Raji (cell line): ENCODE measurements around the gene TSFM.

Experiments used
- POLR2A ChIP-seq: IDR thresholded peaks from 2 replicates; pipeline ENCODE4 v1.6.1; 2011; ENCODE audit warnings: low read depth, low read length, control low read depth; ENCODE audit not compliant: insufficient read depth

Gene TSFM

DNA sequence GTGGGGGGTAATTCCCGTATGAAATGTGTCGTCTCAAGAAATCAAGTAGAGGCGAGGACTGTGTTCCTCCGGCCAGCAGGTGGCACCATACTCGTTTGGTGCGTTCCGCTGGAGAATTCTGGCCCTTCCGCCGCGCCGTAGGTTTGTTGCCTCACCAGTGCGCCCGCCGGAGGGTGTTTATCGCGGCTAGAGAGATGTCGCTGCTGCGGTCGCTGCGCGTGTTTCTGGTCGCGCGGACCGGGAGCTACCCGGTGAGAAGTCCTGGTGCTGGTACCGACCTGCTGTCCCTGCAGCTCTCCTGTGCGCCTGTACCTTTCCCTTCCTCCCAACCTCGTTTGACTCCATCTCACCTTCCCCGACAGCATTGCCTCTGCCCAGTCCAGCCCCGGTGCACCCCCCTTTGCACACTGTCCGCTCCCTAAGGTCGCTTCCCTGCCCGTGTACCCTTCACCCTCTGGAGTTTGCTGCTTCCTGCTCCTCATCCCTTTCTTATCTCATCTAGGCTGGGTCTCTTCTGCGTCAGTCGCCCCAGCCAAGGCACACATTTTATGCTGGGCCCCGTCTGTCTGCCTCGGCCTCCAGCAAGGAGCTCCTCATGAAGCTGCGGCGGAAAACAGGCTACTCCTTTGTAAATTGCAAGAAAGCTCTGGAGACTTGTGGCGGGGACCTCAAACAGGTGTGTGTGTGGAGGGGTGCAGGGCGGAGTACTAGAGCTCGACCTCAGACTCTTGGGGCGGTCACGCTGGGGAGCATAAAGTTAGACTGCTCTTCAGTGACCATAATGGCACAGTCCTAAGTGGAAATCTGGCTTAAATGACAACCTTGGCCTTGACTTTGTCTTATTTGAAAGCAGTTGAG is at the start of gene TSFM:
Gene TSFM (plus strand): TSS at position 180 of the 858 bp plus-strand sequence. CDS start 15 bp downstream, at position 195.
- peak; percentile 98 for TF ChIP-seq POLR2A

DNA sequence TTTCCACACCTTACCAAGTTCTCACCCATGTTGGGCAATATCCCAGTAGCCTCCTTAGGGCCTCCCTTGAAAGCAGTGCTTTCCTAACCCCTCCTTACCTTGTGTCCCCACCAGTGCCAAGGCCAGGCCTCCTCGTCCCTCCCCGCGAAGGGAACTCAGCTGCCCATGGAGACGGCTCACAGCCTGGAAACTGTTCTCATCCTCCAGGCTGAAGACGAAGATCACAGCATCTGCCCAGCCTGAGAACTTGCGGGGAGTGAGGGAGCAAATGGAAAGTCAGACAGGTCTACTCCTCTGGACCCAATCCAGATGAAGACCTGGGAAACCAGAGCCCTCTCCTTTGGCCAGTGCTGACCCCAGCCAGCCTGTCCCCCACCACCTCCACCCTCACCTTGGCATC is 48.7 kb upstream of the TSFM start:
- TF ChIP-seq POLR2A, result no peak

DNA sequence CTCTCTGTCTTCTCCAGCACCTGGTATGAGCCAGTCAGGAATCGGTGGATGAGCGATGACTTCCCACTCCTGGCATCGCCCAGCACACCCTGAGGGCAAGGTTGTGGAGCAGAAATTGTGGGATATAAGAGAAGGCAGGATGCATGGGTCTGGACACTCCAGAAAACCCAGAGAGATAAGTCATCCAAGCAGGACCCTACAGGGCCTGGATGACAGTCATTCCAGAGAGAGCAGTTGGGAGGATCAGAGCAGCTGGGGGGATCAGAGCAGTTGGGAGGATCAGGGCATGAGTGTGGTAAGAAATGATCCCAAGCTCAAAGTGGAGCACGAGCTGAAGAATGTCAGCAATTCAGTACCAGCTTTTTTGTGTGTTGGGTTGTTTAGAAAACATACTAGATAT is 48.0 kb upstream of the TSFM start:
- TF ChIP-seq POLR2A, result no peak

DNA sequence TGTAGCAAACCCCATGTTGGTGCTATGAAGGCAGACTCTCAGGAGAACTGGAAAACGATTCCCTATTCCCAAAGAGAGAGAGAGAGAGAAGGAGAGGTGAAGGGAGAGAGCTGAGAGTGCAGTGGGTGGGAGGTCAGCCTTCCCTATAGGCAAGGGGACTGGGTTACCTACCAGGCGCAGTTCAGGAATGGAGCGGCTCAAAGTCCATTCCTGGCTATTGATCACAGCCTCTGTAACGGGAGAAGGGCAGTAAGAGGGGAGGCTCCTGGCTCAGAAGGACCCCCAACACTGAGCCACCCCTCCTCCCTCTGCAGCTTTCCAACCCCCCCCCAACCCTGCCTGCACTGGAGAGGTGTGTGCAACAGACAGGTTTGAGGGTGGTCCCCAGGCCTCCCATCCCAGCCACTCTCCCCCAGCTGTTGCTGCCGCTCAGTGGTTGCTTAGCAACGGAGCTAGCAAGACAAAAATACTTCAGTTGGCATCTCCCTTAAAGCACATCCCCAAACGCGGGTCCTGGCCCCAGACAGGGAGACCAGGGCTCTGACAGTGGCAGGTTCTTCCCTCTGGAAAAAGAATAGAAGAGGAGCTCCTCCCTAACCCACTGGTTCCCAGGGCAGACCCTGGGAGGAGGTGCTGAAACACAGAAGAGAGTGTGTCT is 47.3 kb upstream of the TSFM start:
- no peak for TF ChIP-seq POLR2A

DNA sequence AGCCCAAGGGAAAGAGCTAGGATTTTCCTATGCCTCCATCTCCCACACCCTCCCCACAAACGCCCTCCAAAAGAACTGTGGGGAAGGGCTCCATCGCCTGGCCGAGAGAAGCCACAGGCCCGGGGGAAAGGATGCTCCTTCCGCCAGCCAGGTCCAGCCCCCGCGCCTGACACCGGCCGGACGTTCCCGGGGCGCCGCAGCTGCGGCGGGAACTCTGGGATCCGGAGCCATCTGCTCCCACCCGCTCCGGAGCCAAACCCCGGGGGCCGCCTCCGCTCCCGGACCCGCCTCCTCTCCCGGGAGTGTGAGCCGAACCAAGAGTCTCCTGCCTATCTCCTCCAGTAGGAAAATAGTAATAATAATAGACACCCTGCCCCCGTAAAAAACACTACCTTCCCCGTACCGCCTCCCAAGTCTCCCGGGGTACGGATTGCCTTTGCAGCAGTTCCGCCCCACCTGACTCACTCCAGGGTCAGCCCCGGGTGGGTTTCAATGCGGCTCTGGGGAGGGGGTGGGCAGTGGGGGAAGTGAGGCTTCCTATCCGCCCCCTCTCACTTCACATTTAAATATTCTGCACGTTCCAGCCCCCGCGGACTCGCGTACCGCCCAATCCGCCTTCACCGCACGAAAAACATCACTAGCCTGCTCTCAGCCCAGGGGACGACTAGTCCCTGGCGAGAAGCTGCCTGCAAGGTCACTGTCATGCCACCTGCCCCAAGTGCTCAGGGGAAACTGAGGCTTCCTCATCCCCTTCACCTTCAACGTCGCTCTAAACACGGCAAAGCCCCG is 46.4 kb upstream of the TSFM start:
- no peak for TF ChIP-seq POLR2A

DNA sequence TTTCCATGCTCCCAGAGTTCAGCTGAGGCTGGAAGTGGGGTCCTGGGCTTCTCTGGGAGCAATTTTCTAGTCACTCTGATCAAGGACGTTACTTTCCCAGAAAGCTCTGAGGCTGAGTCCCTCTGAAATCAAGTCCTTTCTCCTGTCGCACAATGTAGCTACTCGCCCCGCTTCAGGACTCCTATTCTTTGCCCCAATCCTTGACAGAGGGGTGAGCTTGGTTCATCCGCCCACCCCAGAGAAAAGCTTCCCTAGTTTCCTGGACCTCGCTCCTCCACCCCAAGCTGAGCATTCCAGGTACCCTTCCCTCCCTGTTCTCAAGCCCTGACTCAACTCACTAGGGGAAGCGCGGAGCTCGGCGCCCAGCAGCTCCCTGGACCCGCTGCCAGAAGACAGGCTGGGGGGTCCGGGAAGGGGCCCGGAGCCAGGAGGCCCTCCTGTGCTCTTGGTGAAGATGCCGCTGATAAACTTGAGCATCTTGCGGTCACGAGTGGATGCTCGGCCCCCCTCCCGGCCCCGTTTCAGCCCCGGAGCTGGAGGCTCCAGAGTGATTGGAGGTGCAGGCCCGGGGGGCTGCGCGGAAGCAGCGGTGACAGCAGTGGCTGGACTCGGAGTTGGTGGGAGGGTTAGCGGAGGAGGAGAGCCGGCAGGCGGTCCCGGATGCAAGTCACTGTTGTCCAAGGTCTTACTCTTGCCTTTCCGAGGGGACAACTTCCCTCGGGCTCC is 45.7 kb upstream of the TSFM start:
- no peak for TF ChIP-seq POLR2A

DNA sequence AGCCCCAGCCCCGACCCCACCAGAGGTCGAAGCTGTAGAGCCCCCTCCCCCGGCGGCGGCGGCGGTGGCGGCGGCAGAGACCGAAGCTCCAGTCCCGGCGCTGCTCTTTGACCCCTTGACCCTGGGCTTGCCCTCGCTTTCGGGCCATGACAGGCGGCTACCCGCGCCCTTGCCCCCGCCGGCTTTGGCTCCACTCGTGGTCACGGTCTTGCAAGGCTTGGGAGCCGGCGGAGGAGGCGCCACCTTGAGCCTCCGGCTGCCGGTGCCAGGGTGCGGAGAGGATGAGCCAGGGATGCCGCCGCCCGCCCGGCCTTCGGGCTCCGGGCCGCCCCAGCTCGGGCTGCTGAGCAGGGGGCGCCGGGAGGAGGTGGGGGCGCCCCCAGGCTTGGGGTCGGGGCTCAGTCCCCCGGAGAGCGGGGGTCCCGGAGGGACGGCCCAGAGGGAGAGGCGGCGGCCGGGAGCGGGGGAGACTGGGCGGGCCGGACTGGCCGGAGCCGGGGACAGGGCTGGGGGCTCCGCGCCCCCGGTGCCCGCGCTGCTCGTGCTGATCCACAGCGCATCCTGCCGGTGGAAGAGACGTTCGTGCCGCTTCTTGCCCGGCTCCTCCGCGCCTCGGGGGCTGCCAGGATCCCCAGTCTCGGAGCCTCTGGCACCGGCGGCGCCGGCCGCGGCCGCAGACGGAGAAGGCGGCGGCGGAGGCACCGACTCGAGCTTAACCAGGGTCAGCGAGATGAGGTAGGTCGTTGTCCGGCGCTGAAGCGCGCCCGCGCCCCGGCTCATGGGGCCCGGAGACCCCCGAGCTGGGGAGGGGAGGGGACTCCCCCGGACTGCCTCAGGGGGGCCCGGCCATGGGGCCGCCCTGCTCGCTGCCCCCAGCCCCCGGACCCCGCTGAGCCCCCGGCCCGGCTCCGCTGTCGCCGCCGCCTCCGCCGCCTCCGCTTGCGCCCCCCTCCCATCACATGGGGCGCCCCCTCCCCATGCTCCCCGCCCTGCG is 44.8 kb upstream of the TSFM start:
- TF ChIP-seq POLR2A, result no peak

DNA sequence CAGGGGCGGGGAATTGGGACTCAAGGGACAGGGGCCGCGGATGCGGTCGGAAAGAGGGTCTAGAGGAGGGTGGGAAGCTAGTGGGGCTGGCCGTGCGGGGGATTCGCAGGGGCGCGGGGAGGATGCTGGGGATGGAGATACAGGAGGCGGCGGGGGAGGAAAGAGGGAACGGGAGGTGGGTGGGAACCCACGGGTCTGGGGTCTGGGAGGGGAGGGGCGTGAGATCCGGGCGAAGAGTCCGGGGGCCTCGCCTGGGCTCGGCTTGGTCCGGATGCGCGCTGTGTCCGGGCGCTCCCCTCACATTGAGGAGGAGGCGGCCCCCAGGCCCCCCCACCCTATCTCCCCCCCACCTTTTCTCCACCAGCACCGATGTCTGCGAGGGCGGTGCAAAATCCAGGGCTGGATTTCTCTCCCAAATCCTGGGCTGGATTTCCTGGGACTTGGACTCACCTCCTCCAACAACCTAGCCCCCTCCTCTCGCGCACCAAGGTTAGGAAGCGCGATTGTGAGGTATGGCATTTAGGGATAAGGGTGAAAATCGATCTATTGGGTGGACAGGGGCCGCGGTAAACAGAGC is 43.8 kb upstream of the TSFM start, which contains the start of gene AGAP2:
Gene AGAP2 (minus strand): TSS at position 82 of the 577 bp plus-strand sequence. CDS start 496 bp downstream, outside the sequence.
- no peak for TF ChIP-seq POLR2A

DNA sequence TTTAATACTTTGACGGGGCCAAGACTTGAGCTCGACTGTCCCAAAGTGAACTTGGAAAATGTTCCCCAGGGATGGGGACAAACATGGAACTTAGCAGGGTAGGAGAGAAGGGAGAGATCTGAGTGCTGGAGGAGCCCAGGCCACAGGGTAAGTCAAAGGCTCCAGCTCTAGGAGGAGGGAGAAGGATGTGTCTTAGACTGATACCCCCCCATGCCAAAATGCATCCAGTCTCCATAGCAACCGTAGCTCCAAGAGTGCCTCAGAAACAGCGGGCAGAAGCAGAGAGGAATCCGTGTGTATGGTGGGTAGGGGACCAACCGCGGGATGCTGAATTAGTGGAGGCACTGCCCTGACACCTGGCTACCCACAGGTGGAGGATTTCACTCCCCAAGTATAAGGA is 43.2 kb upstream of the TSFM start:
- no peak for TF ChIP-seq POLR2A

DNA sequence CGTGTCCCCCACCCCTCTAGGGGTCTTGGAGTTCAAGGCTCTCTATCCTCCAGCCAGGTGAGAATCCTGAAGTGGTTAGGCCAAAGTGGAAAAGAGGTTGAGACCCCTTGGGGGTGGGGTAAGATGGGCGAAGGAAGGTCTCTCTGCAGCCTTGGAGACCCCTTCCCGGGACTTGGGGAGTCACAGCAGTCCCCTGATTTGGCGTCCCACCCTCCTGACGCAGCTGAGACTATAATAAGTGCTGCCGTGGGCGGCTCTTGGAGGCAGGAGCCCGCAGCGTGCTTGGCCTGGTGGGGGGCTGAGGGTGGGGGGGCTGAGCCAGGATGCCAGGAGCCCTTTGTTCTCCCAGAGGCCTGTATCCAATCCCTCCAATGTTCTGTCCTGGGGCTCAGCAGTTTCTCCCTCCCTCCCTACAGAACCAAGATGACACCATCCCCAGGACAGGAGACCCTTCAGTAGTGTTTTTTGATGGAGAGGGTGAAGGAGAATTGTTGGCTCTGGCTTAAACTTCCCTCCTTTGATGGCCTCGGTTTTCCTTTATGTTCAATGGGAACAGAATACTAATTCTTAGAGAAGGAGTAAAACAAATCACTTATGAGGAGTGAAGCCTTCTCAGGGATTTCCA is 42.6 kb upstream of the TSFM start:
- TF ChIP-seq POLR2A, result no peak

DNA sequence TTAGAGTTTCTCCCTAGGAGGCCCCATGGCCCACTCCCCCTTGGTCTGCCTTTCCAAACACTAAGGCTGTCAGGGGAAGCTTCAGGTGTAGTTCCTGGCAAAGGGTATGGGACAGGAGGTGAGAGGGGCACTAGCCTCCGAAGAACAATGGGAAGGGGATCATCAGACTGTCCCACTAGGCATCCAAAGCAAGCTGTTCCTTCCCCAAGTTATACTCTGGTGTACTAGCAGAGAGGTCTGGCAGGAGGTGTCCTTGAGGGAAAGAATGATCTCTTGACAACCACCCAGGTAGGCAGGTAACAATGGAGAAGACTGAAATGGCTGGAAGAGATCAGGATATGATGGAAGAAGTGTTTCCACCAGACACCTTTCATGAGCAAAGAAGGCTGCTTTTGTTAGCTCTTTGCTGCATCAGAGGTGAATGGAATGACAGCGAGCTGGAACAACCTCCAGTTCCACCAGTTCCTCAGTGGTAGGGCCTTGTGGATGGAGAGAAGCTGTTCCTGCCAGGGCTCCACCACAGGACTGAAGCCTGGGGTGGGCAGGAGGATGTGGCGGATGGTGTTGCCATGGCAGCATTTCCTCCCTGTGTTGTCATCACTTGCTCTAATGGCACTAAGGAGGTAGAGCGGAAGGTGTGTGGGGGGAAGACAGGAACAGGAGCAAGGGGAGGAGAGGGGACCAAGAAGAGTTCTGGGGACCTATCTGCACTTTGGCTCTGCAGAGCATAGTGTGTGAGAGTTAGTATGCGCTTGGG is 41.8 kb upstream of the TSFM start:
- no peak; the same call in 1 of the 2 replicates for TF ChIP-seq POLR2A

DNA sequence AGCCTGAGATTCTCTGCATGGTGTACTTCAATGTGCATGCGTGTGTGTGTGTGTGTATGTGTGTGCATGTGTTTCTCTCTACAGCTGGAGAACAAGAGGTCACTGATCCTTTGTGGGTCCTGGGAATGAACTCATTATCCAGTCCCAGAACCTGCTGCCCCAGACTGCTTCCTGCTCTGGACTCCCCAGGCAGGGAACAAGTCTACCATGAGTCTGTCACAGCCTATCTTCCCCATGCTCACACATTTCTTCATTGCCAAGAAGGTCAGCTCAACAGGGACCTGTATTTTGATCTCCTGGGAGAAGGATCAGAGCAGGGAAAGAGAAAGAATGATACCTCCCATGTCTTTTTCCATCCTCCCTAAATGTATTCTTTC is 41.2 kb upstream of the TSFM start:
- no peak for TF ChIP-seq POLR2A
